Neuronal stem cell (in vitro differentiated cells): ENCODE measurements around the gene PPFIBP1.
"Not testable (repeated sequence)": the region's sequence is repeated elsewhere in the genome, so short reads cannot be mapped to it uniquely, and the experiment has no call there.

Experiments used
- DNase-seq: peaks from one replicate; pipeline ENCODE4 v3.0.0-alpha.2; 2013; ENCODE audit warnings: low spot score
- H2AFZ ChIP-seq: one replicate; pipeline ENCODE4 v1.6.1; 2013; ENCODE audit warnings: mild to moderate bottlenecking, low read length, inconsistent platforms
- H2AK5ac ChIP-seq: 2 replicates; pipeline ENCODE4 v1.6.1; 2013; ENCODE audit warnings: low read depth, mild to moderate bottlenecking, inconsistent platforms, low read length, moderate library complexity, mixed read lengths
- H2BK120ac ChIP-seq: 2 replicates; pipeline ENCODE4 v1.6.1; 2013; ENCODE audit warnings: low read depth, mild to moderate bottlenecking, inconsistent platforms, low read length, moderate library complexity, mixed read lengths
- H2BK12ac ChIP-seq: one replicate; pipeline ENCODE4 v1.6.1; 2013; ENCODE audit warnings: low read length, inconsistent platforms
- H2BK15ac ChIP-seq: 2 replicates; pipeline ENCODE4 v1.6.1; 2013; ENCODE audit warnings: mild to moderate bottlenecking, low read length, inconsistent platforms, mixed read lengths
- H2BK5ac ChIP-seq: one replicate; pipeline ENCODE4 v1.6.1; 2013; ENCODE audit warnings: inconsistent platforms, mild to moderate bottlenecking, low read length, moderate library complexity
- H3K14ac ChIP-seq: one replicate; pipeline ENCODE4 v1.6.1; 2013; ENCODE audit warnings: low read length, inconsistent platforms
- H3K18ac ChIP-seq: 2 replicates; pipeline ENCODE4 v1.6.1; 2013; ENCODE audit warnings: low read length, inconsistent platforms
- H3K23ac ChIP-seq: 2 replicates; pipeline ENCODE4 v1.6.1; 2013; ENCODE audit warnings: low read depth, mild to moderate bottlenecking, mixed read lengths, low read length, inconsistent platforms; ENCODE audit not compliant: poor library complexity
- H3K27ac ChIP-seq: replicated peaks from 3 replicates; pipeline ENCODE4 v1.5.1; 2013; ENCODE audit warnings: low read length, inconsistent platforms
- H3K27me3 ChIP-seq, 3 experiments: 2 replicates each; pipeline ENCODE4 v1.6.1; 2013; ENCODE audit warnings: low read length in 3 of 3, mild to moderate bottlenecking in 2 of 3, inconsistent platforms in 1 of 3, low read depth in 1 of 3, mixed read lengths in 1 of 3, moderate library complexity in 1 of 3; ENCODE audit not compliant: control insufficient read depth in 3 of 3, insufficient read depth in 3 of 3
- H3K36me3 ChIP-seq, 2 donors: replicated peaks in 1 of 2; 2 replicates each; pipeline ENCODE4 v1.6.1; 2013; ENCODE audit warnings: low read length in 2 of 2; ENCODE audit not compliant: control insufficient read depth in 2 of 2, insufficient read depth in 2 of 2
- H3K4ac ChIP-seq: 2 replicates; pipeline ENCODE4 v1.6.1; 2013; ENCODE audit warnings: inconsistent platforms, mild to moderate bottlenecking, low read length, moderate library complexity
- H3K4me1 ChIP-seq, 2 donors: 1 replicate in 1 of 2; 2 replicates in 1 of 2; pipeline ENCODE4 v1.6.1; 2013; ENCODE audit warnings: low read length in 2 of 2, low read depth in 1 of 2; ENCODE audit not compliant: control insufficient read depth in 2 of 2, insufficient read depth in 1 of 2
- H3K4me2 ChIP-seq: one replicate; pipeline ENCODE4 v1.6.1; 2013; ENCODE audit warnings: mild to moderate bottlenecking, low read length, inconsistent platforms; ENCODE audit not compliant: insufficient read depth, poor library complexity, severe bottlenecking
- H3K4me3 ChIP-seq, 2 donors: 2 replicates each; pipeline ENCODE4 v1.5.1; 2013; ENCODE audit warnings: low read length in 2 of 2, mild to moderate bottlenecking in 2 of 2, inconsistent platforms in 1 of 2, moderate library complexity in 1 of 2
- H3K79me1 ChIP-seq: one replicate; pipeline ENCODE4 v1.6.1; 2013; ENCODE audit warnings: low read depth, mild to moderate bottlenecking, inconsistent platforms, low read length, moderate library complexity
- H3K9ac ChIP-seq: one replicate; pipeline ENCODE4 v1.6.1; 2013; ENCODE audit warnings: mild to moderate bottlenecking, low read depth, low read length, inconsistent platforms; ENCODE audit not compliant: poor library complexity
- H3K9me3 ChIP-seq, 2 donors: replicated peaks in 1 of 2; 2 replicates each; pipeline versions ENCODE3 to v1.6.1; 2013; ENCODE audit warnings: low read length in 2 of 2, mild to moderate bottlenecking in 2 of 2, inconsistent platforms in 1 of 2, low read depth in 1 of 2, mixed read lengths in 1 of 2, moderate library complexity in 1 of 2; ENCODE audit not compliant: control insufficient read depth in 2 of 2, insufficient read depth in 1 of 2
- H4K8ac ChIP-seq: one replicate; pipeline ENCODE4 v1.6.1; 2013; ENCODE audit warnings: low read depth, mild to moderate bottlenecking, inconsistent platforms, low read length, moderate library complexity
- H4K91ac ChIP-seq: one replicate; pipeline ENCODE4 v1.6.1; 2013; ENCODE audit warnings: low read length, low read depth, mild to moderate bottlenecking, inconsistent platforms; ENCODE audit not compliant: poor library complexity
- WGBS, 2 donors: extraction: QIAGEN DNeasy Blood & Tissue Kit; methylation state at CpG; one replicate each; pipeline ENCODE4 v1.1.7; 2013; ENCODE audit warnings: missing lambda C conversion rate in 2 of 2, mixed read lengths in 1 of 2; ENCODE audit not compliant: insufficient read length in 2 of 2, insufficient replicate concordance in 1 of 2; ENCODE audit errors: extremely low coverage in 2 of 2; 5-methylcytosine and 5-hydroxymethylcytosine counted together

Gene PPFIBP1

GRCh38 chr12:27581833-27582232 is 57.8 kb downstream of the PPFIBP1 start:
- H2AFZ ChIP-seq, H3K79me1 ChIP-seq, H3K4ac ChIP-seq, H3K9me3 ChIP-seq, H3K27ac ChIP-seq, H2AK5ac ChIP-seq, H4K91ac ChIP-seq, H3K27me3 ChIP-seq, H3K9ac ChIP-seq, H3K4me3 ChIP-seq, H3K18ac ChIP-seq, H2BK12ac ChIP-seq, H3K23ac ChIP-seq, H3K4me1 ChIP-seq, H2BK120ac ChIP-seq, H3K14ac ChIP-seq, DNase-seq, H2BK5ac ChIP-seq, H2BK15ac ChIP-seq, H4K8ac ChIP-seq, H3K4me2 ChIP-seq: not testable (repeated sequence)
- no CpG with 5 or more reads among the region's 3 CpGs for WGBS, 2 donors
- H3K36me3 ChIP-seq: peaks cover 3 to 19% of the 10 kb centered on the region in 2 donors

- not testable (repeated sequence) for H2BK12ac ChIP-seq, H3K9ac ChIP-seq, H3K27ac ChIP-seq, H3K23ac ChIP-seq, H2AK5ac ChIP-seq, H2AFZ ChIP-seq, H3K14ac ChIP-seq, H2BK120ac ChIP-seq, H2BK5ac ChIP-seq, H3K4me2 ChIP-seq, H3K27me3 ChIP-seq, H4K91ac ChIP-seq, H4K8ac ChIP-seq, H3K18ac ChIP-seq, H2BK15ac ChIP-seq, H3K79me1 ChIP-seq, H3K9me3 ChIP-seq, H3K4me1 ChIP-seq, H3K4me3 ChIP-seq, DNase-seq, H3K4ac ChIP-seq
- peaks cover 3 to 19% of the 10 kb centered on the region in 2 donors for H3K36me3 ChIP-seq
- whole genome bisulfite sequencing, 2 donors: no CpG with 5 or more reads among the region's 5 CpGs
Measured at GRCh38 chr12:27582445-27582844, 58.4 kb downstream of the PPFIBP1 start.

DNA sequence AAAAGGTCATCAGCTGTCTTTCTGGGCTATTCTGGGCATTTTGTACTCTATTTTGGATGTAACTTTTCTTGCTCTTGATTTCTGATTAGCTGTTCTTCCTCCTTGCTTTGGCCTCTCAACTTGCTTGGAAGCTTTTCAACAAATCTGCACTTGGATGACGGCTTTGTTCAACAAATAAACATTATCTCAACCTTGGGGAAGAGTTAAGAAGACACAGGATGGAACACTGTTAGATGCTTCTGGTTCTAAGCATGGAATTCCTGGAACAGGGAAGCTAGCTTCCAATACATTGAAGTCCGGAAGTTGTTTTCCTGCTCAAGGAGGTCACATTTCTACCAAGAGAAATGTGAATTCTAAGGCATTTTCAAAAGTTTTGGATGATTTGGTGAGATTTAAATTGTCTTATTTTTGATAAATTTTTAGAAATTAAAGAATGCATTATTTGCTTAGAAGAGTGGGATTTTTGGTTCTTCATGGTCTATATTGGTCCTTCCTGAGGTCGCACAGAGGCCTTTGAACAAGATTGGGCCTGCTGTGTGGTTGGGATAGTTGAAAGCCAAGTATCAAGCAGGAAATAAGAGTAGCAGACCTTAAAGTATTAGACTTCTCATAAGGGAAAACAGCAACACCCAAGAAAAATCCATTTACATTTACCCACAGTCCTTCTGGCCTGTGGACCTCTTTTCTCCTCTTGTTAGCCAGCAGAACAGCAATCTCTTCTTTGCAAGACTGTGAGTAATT is 59.2 kb downstream of the PPFIBP1 start:
- Histone ChIP-seq H3K18ac (no peak overlapping the region), H3K9ac (no peak overlapping the region), H4K8ac (no peak overlapping the region), H2AK5ac (no peak overlapping the region), H2BK15ac (no peak overlapping the region), H2BK5ac (no peak overlapping the region), H4K91ac (no peak overlapping the region), H3K36me3 (peaks cover 3 to 19% of the 10 kb centered on the region in 2 donors), H3K9me3 (peaks cover 0 to 7% of the 10 kb centered on the region in 2 donors), H3K4me2 (no peak overlapping the region), H3K4ac (no peak overlapping the region), H3K4me1 (no peaks in the 10 kb centered on the region), H3K23ac (no peak overlapping the region), H2BK120ac (no peak overlapping the region), H3K14ac (no peak overlapping the region), H3K27ac (no peak overlapping the region), H3K79me1 (no peaks in the 10 kb centered on the region), H2AFZ (no peak overlapping the region), H3K27me3 (no peaks in the 10 kb centered on the region), H2BK12ac (no peak overlapping the region), H3K4me3 (no peak overlapping the region)
- WGBS, 2 donors: no CpG with 5 or more reads among the region's 3 CpGs
- no peak for DNase-seq

- no peaks in the 10 kb centered on the region for H3K79me1 ChIP-seq
- H2BK120ac ChIP-seq: no peak overlapping the region
- no peaks in the 10 kb centered on the region for H3K4me1 ChIP-seq
- H3K14ac ChIP-seq: no peak overlapping the region
- peaks cover 0 to 7% of the 10 kb centered on the region in 2 donors for H3K9me3 ChIP-seq
- H2BK15ac ChIP-seq: no peak overlapping the region
- no peak overlapping the region for H3K4me2 ChIP-seq
- no peak overlapping the region for H4K8ac ChIP-seq
- H3K27me3 ChIP-seq: no peaks in the 10 kb centered on the region
- H2AFZ ChIP-seq: no peak overlapping the region
- no peak overlapping the region for H3K27ac ChIP-seq
- no peak overlapping the region for H2AK5ac ChIP-seq
- no peak overlapping the region for H3K9ac ChIP-seq
- H3K18ac ChIP-seq: no peak overlapping the region
- peaks cover 3 to 15% of the 10 kb centered on the region in 2 donors for H3K36me3 ChIP-seq
- DNase-seq: no peak
- H4K91ac ChIP-seq: no peak overlapping the region
- no peak overlapping the region for H3K23ac ChIP-seq
- WGBS, 2 donors: no CpG with 5 or more reads among the region's 6 CpGs
- no peak overlapping the region for H2BK5ac ChIP-seq
- H2BK12ac ChIP-seq: no peak overlapping the region
- no peak overlapping the region for H3K4ac ChIP-seq
- H3K4me3 ChIP-seq: no peak overlapping the region
Measured at GRCh38 chr12:27583981-27584380, 60.0 kb downstream of the PPFIBP1 start.
